Caco-2 (cell line): Measurements from ENCODE around the gene CALU. TPM values are rescaled to one million over a fixed set of nuclear protein-coding genes. Genes with fewer than 3 reads are reported as not detected.

Experiments used
- BruUV-seq: library from RNA; stranded (reverse); fragments of 400-500 nt; replicated peaks from 2 replicates; lab custom pipeline; 2021; lab: Mats Ljungman, UMichigan
- CTCF ChIA-PET: fragments of 300-600 bp; sonication (Branson Sonifier 250); formaldehyde crosslinking; loops from one replicate; lab custom pipeline; 2022; ENCODE audit warnings: antibody characterized with exemption; lab: Charles Lee
- POLR2A ChIA-PET: fragments of 300-600 bp; sonication (Branson Sonifier 250); formaldehyde crosslinking; loops from one replicate; lab custom pipeline; 2022; ENCODE audit warnings: antibody characterized with exemption; lab: Charles Lee
- DNase-seq, 2 experiments: peaks; one replicate each; pipeline versions ENCODE4 v3.0.0 to v3.0.0-alpha.2; 2020 to 2022
- H3K27me3 ChIP-seq: replicated peaks from 2 replicates; pipeline ENCODE4 v1.6.0; 2011; ENCODE audit warnings: low read length; ENCODE audit not compliant: control insufficient read depth, insufficient read depth
- H3K36me3 ChIP-seq: 2 replicates; pipeline ENCODE4 v1.5.1; 2011; ENCODE audit warnings: low read length; ENCODE audit not compliant: control insufficient read depth, insufficient read depth
- H3K4me1 ChIP-seq: fragments of 250-450 bp; sonication (Bioruptor Pico); 2 replicates; pipeline ENCODE4 v1.5.1; 2020; ENCODE audit warnings: mild to moderate bottlenecking
- H3K4me3 ChIP-seq: 2 replicates; pipeline ENCODE4 v1.5.1; 2011; ENCODE audit warnings: low read depth, mild to moderate bottlenecking, control low read depth, low read length
- H3K9me3 ChIP-seq: fragments of 250-450 bp; sonication (Bioruptor Pico); 2 replicates; pipeline ENCODE4 v1.5.1; 2020; ENCODE audit warnings: mild to moderate bottlenecking, moderate library complexity
- H3K27ac Mint-ChIP-seq: one replicate; pipeline ENCODE4 v1.8.0; 2022; ENCODE audit warnings: mixed read lengths; ENCODE audit not compliant: unreplicated experiment
- H3K27me3 Mint-ChIP-seq: one replicate; pipeline ENCODE4 v1.8.0; 2022; ENCODE audit warnings: mixed read lengths; ENCODE audit not compliant: insufficient read depth, unreplicated experiment
- H3K36me3 Mint-ChIP-seq: one replicate; pipeline ENCODE4 v1.8.0; 2022; ENCODE audit warnings: mild to moderate bottlenecking, mixed read lengths; ENCODE audit not compliant: insufficient read depth, unreplicated experiment
- H3K4me1 Mint-ChIP-seq: one replicate; pipeline ENCODE4 v1.8.0; 2022; ENCODE audit warnings: low read depth, mixed read lengths; ENCODE audit not compliant: unreplicated experiment
- H3K4me3 Mint-ChIP-seq: one replicate; pipeline ENCODE4 v1.8.0; 2022; ENCODE audit warnings: mild to moderate bottlenecking, moderate library complexity, mixed read lengths; ENCODE audit not compliant: unreplicated experiment
- H3K9me3 Mint-ChIP-seq: one replicate; pipeline ENCODE4 v1.8.0; 2022; ENCODE audit warnings: mixed read lengths; ENCODE audit not compliant: unreplicated experiment
- CTCF ChIP-seq, 2 experiments: fragments of 200-600 bp in 1 of 2; IDR thresholded peaks; 1 replicate in 1 of 2; 2 replicates in 1 of 2; pipeline versions ENCODE4 v1.5.1 to v1.8.0; 2011 to 2022; ENCODE audit warnings: antibody characterized with exemption in 1 of 2, control low read depth in 1 of 2, inconsistent platforms in 1 of 2, low read depth in 1 of 2, low read length in 1 of 2, mild to moderate bottlenecking in 1 of 2, moderate library complexity in 1 of 2; ENCODE audit not compliant: insufficient read depth in 1 of 2, severe bottlenecking in 1 of 2, unreplicated experiment in 1 of 2
- intact Hi-C: fragments of 100-400 bp; cut with micrococcal nuclease; formaldehyde crosslinking; loops from one replicate; pipeline ENCODE4 v1.10.0; 2022; ENCODE audit not compliant: unreplicated experiment
- total RNA-seq: library from RNA; stranded (reverse); gene quantifications from 2 replicates; pipeline ENCODE4 v1.2.3, GENCODE V29; 2022

The CALU gene
- total RNA-seq, 1 experiment from 2014 or later = 184 TPM

DNA sequence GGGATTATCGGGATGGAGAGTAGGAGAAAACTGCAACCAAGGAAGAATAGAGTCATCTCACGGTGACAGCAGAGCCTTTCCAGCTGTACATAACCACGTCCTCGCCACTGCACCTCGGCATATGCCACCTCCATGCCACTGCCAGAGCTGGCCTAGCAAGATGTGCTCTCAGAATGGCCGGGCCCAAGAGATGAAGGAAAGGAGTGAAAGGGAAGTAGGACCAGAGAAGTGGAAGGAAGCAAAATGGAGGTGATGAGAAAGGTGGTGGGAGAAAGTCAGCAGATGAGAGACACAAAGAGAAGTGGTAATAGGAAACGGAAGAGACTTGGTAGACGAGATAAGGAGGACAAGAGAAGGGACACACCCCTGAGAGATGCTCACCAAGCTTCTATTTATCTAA lies 8.0 kb upstream of the CALU start:
- no peaks in the 10 kb centered on the region for H3K9me3 ChIP-seq
- no peak for TF ChIP-seq CTCF (IDR thresholded peaks at IDR 0.05; ENCODE audit: insufficient read depth in 1 of 2, low read depth in 1 of 2, low read length in 1 of 2, severe bottlenecking in 1 of 2, unreplicated experiment in 1 of 2)
- CTCF ChIA-PET = interaction anchor here (0.5 to 0.6 kb wide), 2 partner anchors 16 to 440 kb away, joined by 3 to 5 read pairs; no protein-coding TSS in a partner anchor
- H3K4me1 ChIP-seq = no peaks in the 10 kb centered on the region
- POLR2A ChIA-PET = no interaction called here
- H3K4me1 Mint-ChIP-seq = no peaks in the 10 kb centered on the region
- H3K9me3 Mint-ChIP-seq = no peaks in the 10 kb centered on the region
- H3K36me3 ChIP-seq = no peaks in the 10 kb centered on the region
- BruUV-seq = no TSS peak
- H3K36me3 Mint-ChIP-seq = no peaks in the 10 kb centered on the region
- no peak overlapping the region for H3K4me3 ChIP-seq
- DNase-seq = no peak
- no peak overlapping the region for H3K4me3 Mint-ChIP-seq
- intact Hi-C loops = no loop called here
- no peaks in the 10 kb centered on the region; the same call in none of the 2 replicates for H3K27me3 ChIP-seq
- H3K27me3 Mint-ChIP-seq = peaks cover 3% of the 10 kb centered on the region
- H3K27ac Mint-ChIP-seq = no peak overlapping the region

GRCh38 chr7:128732521-128733277 lies 6.5 kb upstream of the CALU start:
- Mint-ChIP-seq H3K36me3 (no peaks in the 10 kb centered on the region), H3K4me1 (peaks cover 2% of the 10 kb centered on the region), H3K9me3 (no peaks in the 10 kb centered on the region), H3K4me3 (no peak overlapping the region), H3K27me3 (peaks cover 3% of the 10 kb centered on the region), H3K27ac (no peak overlapping the region)
- DNase-seq = no peak
- Histone ChIP-seq H3K4me1 (peaks cover 4% of the 10 kb centered on the region), H3K27me3 (no peaks in the 10 kb centered on the region; the same call in 1 of the 2 replicates), H3K4me3 (no peak overlapping the region), H3K9me3 (no peaks in the 10 kb centered on the region), H3K36me3 (no peaks in the 10 kb centered on the region)
- CTCF ChIA-PET = no interaction called here
- POLR2A ChIA-PET = no interaction called here
- BruUV-seq = no TSS peak
- intact Hi-C loops = no loop called here
- TF ChIP-seq CTCF (IDR thresholded peaks at IDR 0.05; ENCODE audit: insufficient read depth in 1 of 2, low read depth in 1 of 2, low read length in 1 of 2, severe bottlenecking in 1 of 2, unreplicated experiment in 1 of 2) = no peak

DNA sequence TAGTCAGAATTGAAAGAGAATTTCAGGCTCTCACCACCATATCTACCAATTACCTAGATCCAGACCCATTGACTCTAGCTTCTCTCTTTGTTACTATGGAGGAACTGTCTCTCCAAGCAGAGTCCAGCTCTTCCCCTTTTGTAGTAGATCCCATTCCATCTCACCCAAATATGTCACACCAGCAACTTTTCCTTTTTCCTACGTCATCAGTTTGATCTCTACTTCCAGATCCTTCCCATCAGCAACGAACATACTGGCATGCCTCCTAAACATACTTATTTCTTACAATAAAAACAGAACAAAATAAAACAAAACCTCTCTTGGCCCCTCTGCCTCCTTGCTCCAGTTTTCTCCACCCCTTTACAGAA lies 5.9 kb upstream of the CALU start:
- Mint-ChIP-seq H3K4me1 (peaks cover 7% of the 10 kb centered on the region), H3K9me3 (no peaks in the 10 kb centered on the region), H3K27me3 (peaks cover 3% of the 10 kb centered on the region), H3K4me3 (no peak overlapping the region), H3K27ac (no peak overlapping the region), H3K36me3 (no peaks in the 10 kb centered on the region)
- intact Hi-C loops = no loop called here
- BruUV-seq = no TSS peak
- Histone ChIP-seq H3K4me1 (peaks cover 10% of the 10 kb centered on the region), H3K27me3 (no peaks in the 10 kb centered on the region; the same call in 1 of the 2 replicates), H3K36me3 (no peaks in the 10 kb centered on the region), H3K9me3 (no peaks in the 10 kb centered on the region), H3K4me3 (no peak overlapping the region)
- CTCF ChIA-PET = no interaction called here
- TF ChIP-seq CTCF (IDR thresholded peaks at IDR 0.05; ENCODE audit: insufficient read depth in 1 of 2, low read depth in 1 of 2, low read length in 1 of 2, severe bottlenecking in 1 of 2, unreplicated experiment in 1 of 2) = no peak
- no peak for DNase-seq
- POLR2A ChIA-PET = no interaction called here
